NCI-H69 (cell line): ENCODE results near the gene SLC7A14.
A peak's percentile ranks its signal among the peaks of the same experiment; 100 is the strongest.

Experiments
- DNase-seq: peaks from one replicate; lab custom pipeline; 2025; lab: John Stamatoyannopoulos, UW

Gene SLC7A14

GRCh38 chr3:170534227-170534626, 51.6 kb downstream of the SLC7A14 start:
- DNase-seq: no peak

- peak; percentile 85 for DNase-seq
Measured at GRCh38 chr3:170532573-170532972, 53.3 kb downstream of the SLC7A14 start.

DNA sequence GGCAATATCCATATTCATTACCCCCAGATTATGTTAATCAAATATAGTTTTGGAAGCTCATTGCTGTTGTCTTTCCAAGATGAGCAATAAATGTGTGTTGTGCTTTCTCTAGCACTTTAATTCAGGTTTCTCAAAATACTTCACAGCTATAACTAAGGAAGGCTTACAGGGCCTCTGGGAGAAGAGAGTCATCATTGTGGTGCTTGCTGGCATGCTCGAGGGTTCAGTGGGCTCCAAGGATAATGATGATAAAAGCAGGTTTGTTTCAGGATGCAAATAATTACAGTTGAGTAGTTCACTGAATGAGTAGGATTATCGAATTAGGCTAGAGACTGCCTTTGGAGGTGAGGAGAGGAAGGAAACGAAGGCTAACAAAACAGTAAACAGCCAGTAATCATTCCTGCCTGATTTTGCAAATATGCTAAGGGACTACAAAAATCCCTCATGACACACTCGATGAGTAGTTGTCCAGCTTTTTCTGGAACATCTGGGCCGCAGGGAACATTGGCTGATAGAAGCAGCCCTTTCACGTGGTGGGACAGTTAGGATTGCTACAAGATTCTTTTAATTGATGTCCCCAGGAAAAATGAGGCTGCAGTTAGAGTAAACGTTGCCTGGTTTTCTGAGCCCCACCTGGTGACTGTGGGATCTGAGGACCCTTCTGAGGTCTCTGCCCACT, 54.1 kb downstream of the SLC7A14 start:
- DNase-seq: peak; percentile 34

DNA sequence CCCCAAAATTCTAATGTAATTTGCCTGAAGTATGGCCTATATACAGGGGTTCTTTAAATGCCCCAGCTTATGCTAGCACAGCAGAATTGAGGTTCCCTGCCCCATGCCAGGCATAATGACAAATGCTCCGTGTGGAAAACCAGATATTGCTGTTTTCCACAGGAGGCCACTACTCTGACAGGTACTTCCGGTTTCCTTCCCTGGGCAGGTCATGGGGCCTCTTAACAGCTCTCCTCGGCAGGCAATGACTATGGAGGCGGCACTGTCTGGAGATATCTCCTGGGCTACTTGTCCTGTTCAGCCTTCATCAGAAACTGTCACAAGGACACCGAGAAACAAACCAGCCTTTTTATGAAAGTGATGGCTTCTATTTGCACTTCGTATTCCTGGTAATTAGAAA, 54.8 kb downstream of the SLC7A14 start:
- no peak for DNase-seq

DNA sequence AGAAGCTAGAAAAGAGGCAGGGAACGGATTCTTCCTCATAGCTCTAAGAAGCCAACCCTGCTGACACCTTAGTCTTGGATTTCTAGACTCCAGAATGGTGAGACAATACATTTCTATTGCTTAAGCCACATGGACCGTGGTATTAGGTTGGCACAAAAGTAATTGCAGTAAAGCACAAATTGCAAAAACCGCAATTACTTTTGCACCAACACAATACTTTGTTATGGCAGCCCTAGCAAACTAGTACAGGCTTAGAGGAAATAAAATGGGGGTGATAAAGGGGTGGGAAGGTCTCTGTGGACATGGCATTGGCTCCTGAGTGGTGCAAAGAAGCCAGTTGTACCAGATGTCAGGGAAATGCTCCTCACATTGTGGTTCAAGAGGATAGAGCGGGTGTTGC, 56.0 kb downstream of the SLC7A14 start:
- DNase-seq: no peak

GRCh38 chr3:170529346-170529745, 56.5 kb downstream of the SLC7A14 start:
- DNase-seq: peak; percentile 27

DNA sequence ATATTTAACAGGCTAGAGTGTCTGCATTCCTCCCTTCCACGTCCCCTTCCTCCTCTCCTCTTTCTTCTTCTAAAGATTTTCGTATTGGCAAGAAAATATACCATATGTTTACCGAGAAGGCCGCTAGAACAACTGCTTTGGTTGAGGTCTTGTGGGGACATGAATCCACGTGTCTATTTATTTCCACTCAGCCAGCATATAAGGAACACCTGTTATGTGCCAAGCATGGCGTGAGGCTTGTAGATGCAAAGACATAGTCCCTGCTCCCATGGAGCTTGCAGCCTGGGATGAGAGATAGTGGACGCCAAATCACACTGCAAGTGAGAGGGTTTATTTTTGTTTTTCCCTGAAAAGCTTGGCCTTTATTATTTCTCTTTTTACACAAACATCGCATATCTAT, 57.1 kb downstream of the SLC7A14 start:
- DNase-seq: peak; percentile 49

- peak; percentile 91 for DNase-seq
Measured at GRCh38 chr3:170524073-170524472, 61.8 kb downstream of the SLC7A14 start.

GRCh38 chr3:170523248-170523647, 62.6 kb downstream of the SLC7A14 start:
- DNase-seq: no peak

DNA sequence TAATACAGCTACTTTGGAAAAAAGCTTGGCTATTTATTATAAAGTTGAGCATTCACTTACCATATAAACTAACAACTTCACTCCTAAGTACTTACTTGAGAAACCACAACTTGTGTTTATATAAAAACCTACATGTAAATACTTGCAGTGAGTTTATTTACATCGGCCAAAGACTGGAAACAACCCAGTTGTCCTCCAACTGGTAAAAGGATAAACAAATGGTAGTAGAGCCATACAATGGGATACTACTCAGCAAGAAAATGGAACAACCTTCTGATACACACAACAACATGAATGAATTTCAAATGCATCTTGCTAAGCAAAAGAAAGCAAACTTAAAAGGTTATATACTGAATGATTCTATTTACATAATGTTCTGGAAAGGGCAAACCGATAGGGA, 63.7 kb downstream of the SLC7A14 start:
- no peak for DNase-seq

- DNase-seq: peak; percentile 72
Measured at GRCh38 chr3:170520996-170521395, 64.9 kb downstream of the SLC7A14 start.

DNA sequence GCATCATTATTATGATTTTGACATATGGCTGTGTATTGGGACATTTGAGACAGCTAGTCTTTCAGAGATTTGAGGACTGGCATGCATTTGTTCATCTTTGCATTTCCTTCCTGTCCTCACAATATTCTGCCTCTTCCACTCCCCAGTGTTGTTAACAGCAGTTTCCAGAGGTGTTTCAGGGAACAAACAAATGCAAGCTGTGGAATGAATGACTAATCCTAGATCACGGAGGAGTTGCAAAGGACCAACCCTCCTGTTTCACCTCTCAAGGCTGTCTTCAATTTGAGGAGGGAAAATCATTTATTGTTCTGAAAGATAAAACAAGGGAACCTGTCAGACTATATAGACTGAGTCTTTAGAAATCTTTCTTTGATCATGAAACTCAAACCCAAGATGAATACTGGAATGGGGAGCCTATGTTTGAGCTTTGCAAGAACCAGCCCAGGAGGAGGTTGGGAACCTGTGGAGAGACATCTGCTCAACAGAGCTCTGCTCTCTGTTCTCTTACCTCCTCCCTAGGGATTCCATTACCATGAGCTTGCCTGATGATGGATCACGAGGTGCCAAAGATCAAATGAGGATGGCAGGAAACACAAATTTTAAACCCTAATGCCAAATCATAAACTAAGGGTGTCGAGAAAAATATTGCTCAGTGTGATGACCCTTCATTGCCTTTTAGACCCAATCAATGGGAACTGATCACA, 68.5 kb downstream of the SLC7A14 start:
- DNase-seq: peak; percentile 92

DNA sequence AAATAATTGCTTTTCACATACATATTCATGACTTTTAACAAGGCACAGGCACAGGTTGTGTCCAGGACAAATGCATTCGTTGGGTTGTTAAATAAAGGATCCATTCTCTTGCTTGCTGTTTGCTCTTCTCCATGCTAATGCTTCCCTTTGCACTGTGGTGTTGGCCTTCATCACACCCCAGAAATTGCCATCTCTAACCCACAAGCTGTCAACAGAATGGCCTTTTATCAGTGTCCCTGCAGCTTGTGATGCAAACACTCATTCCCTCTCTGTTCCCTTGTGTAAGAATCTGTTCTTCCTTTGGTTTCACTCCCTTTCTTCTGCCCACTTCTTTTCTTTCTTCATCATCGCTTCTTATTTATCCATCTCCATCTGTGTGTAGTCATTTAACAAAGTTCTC, 72.2 kb downstream of the SLC7A14 start:
- no peak for DNase-seq

DNA sequence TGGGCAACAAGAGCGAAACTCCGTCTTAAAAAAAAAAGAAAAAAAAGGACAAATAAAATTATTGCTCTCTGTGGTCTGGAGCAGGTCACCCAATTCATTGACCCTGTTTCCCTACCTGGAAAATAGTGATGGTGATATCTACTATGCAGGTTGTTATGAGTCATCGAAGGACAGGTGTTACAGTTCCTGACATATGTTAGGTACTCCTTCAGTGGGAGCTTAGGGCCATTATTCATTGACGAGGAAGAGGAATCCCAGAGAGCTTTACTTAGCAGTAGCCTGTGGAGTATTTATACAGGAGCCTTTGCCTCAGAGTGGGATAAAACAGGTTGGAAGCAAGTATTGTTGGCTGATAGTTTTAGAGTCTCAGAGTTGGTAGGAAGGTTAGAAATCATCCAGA, 74.5 kb downstream of the SLC7A14 start:
- peak; percentile 91 for DNase-seq

GRCh38 chr3:170508839-170509238, 77.0 kb downstream of the SLC7A14 start:
- DNase-seq: no peak

DNA sequence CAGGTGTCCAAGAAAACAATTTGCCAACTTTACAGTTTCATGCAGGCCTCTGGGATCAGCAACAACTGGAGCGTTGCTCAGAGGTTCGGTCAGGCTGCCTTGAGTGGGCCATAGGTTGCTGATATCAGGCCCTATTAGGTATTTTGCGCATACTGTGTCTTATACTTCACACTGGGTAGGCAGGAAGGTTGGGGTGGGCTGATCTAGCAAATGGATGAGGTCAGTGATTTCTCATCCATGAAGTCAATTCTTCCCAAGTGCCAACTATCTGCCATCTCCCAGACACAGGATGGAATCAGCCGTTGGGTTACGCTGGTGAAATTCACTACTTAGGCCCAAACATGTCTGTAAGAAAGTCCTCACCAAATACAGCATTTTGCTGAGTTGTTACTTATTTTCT, 77.6 kb downstream of the SLC7A14 start:
- DNase-seq: no peak

GRCh38 chr3:170507063-170507462, 78.8 kb downstream of the SLC7A14 start:
- DNase-seq: no peak

- DNase-seq: peak; percentile 73
Measured at GRCh38 chr3:170506556-170506955, 79.3 kb downstream of the SLC7A14 start.

DNA sequence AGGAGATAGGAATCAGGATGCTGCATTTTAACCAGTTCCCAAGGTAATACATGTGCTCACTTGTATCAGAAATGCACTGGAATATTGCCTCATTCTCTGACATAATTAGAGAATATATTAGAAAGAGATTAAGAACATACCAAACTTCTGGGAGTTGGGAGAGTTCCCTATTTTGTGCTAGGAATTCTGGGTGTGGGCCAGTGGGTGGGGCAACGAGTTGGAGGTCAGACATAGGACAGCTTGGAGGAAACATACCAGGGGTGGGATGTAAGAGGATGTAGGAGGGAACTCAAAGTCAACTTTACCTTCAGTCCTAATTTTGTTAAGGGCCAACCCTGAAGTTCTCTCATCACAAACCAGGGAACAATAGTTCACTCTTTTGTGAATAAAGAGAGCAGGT, 83.6 kb downstream of the SLC7A14 start:
- no peak for DNase-seq

- no peak for DNase-seq
Measured at GRCh38 chr3:170500995-170501394, 84.9 kb downstream of the SLC7A14 start.

DNA sequence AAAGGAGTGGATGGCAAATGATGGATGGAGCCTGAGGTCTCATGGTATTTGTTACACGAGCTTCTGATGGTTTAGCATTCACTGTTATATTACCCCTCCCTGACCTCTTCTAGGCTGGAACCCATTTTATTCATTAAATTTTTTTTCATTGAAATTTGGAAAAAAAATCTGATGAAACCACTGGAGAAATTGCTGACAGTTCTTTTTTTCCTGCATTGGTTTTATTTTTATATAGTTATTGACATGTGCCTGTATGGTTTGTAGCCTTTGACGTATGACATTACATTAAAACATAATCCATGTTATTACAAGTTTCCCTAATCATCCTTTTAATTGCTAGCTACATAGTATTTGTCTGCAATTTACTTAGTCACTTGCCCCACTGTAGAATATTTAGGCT, 85.4 kb downstream of the SLC7A14 start:
- no peak for DNase-seq

DNA sequence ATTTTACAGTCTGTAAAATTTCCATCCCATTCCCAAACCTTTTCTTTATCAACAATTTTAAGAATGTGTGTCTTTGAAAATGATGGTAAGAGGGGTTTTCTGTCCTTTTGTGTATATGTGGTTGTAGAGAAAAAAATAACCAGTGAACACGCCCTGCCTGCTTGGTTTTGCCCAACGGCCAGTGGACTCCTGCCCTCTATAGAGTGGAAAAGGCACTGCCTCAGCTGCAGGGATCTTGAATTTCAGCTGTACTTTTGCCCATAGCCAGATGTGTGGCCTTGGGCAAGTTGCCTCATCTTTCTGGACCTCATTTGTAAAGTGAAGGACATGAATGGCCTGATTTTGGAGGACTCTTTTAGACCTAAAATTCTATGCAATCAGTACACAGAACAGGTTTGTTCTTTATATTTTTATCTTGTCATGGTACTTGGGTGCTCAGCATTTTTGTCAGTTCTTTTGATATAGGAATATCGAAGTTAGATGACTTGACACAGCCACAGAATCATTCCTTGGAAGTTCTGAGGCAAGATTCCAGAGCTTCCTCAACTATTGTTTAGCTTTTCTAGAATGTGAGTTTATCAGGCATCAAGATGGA, 86.2 kb downstream of the SLC7A14 start:
- DNase-seq: peak; percentile 87
